HCT116 (cell line): ENCODE measurements around the gene NPS. TPM values are rescaled to one million over a fixed set of nuclear protein-coding genes. Genes with fewer than 3 reads are reported as not detected.

Source experiments
- ATAC-seq: fragments of 200-7000 bp; cut with Tn5 transposase; 2 replicates; pipeline ENCODE4 v1.9.1; 2020; ENCODE audit warnings: mild to moderate bottlenecking, moderate library complexity
- BruUV-seq: library from RNA; stranded (reverse); fragments of 400-500 nt; replicated peaks from 2 replicates; lab custom pipeline; 2021; lab: Mats Ljungman, UMichigan
- CTCF ChIA-PET: fragments of 300-600 bp; sonication (Branson Sonifier 250); formaldehyde crosslinking; loops from one replicate; lab custom pipeline; 2021; ENCODE audit warnings: antibody characterized with exemption; lab: Charles Lee
- POLR2A ChIA-PET: fragments of 300-600, 350-600 bp; sonication (Branson Sonifier 250); formaldehyde crosslinking; loops from one replicate; lab custom pipeline; 2021; ENCODE audit warnings: antibody characterized with exemption; lab: Charles Lee
- RAD21 ChIA-PET, 2 experiments: fragments of 300-600 bp; sonication (Branson Sonifier 250); formaldehyde crosslinking; loops; one replicate each; lab custom pipeline; 2023; ENCODE audit warnings: low total read pairs in 2 of 2; ENCODE audit not compliant: uncharacterized antibody in 2 of 2, unreplicated experiment in 2 of 2, low non-redundant PET in 1 of 2; lab: Charles Lee
- DNase-seq: peaks from one replicate; pipeline ENCODE4 v3.0.0-alpha.2; 2010; ENCODE audit warnings: low read depth, low spot score
- H2AFZ ChIP-seq: fragments of 200-600 bp; shearing (Covaris generic), sonication (generic); 2 replicates; pipeline ENCODE4 v1.6.1; 2017; ENCODE audit warnings: low read depth, mixed run types, mixed read lengths, antibody characterized with exemption, low read length; ENCODE audit not compliant: poor library complexity, severe bottlenecking
- H3K27ac ChIP-seq: 2 replicates; pipeline ENCODE4 v1.5.1; 2012; ENCODE audit warnings: low read depth, low read length
- H3K27me3 ChIP-seq: fragments of 200-600 bp; sonication (generic); 2 replicates; pipeline ENCODE4 v1.6.1; 2016; ENCODE audit warnings: mixed run types, low read length, mixed read lengths; ENCODE audit not compliant: insufficient read depth
- H3K36me3 ChIP-seq, 2 experiments: fragments of 200-500 bp in 1 of 2; fragments of 200-600 bp in 1 of 2; sonication (Bioruptor generic) in 1 of 2; sonication (generic) in 1 of 2; 2 replicates each; pipeline versions ENCODE4 v1.5.1 to v1.6.1; 2014 to 2016; ENCODE audit warnings: low read length in 2 of 2, inconsistent platforms in 1 of 2, mixed read lengths in 1 of 2, mixed run types in 1 of 2; ENCODE audit not compliant: insufficient read depth in 2 of 2, control insufficient read depth in 1 of 2
- H3K4me1 ChIP-seq, 2 experiments: fragments of 200-600 bp in 1 of 2; sonication (generic) in 1 of 2; 2 replicates each; pipeline versions ENCODE4 v1.5.1 to v1.6.1; 2012 to 2017; ENCODE audit warnings: low read length in 2 of 2, inconsistent platforms in 1 of 2, mild to moderate bottlenecking in 1 of 2, mixed read lengths in 1 of 2, mixed run types in 1 of 2, moderate library complexity in 1 of 2; ENCODE audit not compliant: insufficient read depth in 2 of 2, control insufficient read depth in 1 of 2
- H3K4me2 ChIP-seq: fragments of 200-600 bp; sonication (generic); 2 replicates; pipeline ENCODE4 v1.6.1; 2017; ENCODE audit warnings: mixed run types, low read length, mixed read lengths
- H3K4me3 ChIP-seq, 2 experiments: fragments of 200-600 bp in 1 of 2; sonication (generic) in 1 of 2; replicated peaks in 1 of 2; 2 replicates each; pipeline ENCODE4 v1.5.1; 2011 to 2016; ENCODE audit warnings: low read length in 2 of 2, control low read depth in 1 of 2, low read depth in 1 of 2, mild to moderate bottlenecking in 1 of 2, mixed read lengths in 1 of 2, mixed run types in 1 of 2
- H3K79me2 ChIP-seq: fragments of 200-600 bp; sonication (generic); 2 replicates; pipeline ENCODE4 v1.6.1; 2017; ENCODE audit warnings: mild to moderate bottlenecking, mixed run types, low read length, moderate library complexity, mixed read lengths; ENCODE audit not compliant: insufficient read depth
- H3K9ac ChIP-seq: fragments of 200-600 bp; sonication (generic); 2 replicates; pipeline ENCODE4 v1.6.1; 2016; ENCODE audit warnings: low read length, mixed read lengths
- H3K9me2 ChIP-seq: fragments of 200-600 bp; sonication (generic), shearing (Covaris generic); 2 replicates; pipeline ENCODE4 v1.6.1; 2017; ENCODE audit warnings: mixed run types, mild to moderate bottlenecking, moderate library complexity; ENCODE audit not compliant: insufficient read depth
- H3K9me3 ChIP-seq, 2 experiments: fragments of 200-500 bp in 1 of 2; fragments of 200-600 bp in 1 of 2; sonication (Bioruptor generic) in 1 of 2; sonication (generic) in 1 of 2; 2 replicates each; pipeline ENCODE4 v1.6.1; 2014 to 2017; ENCODE audit warnings: low read length in 2 of 2, mixed read lengths in 2 of 2, inconsistent platforms in 1 of 2, low read depth in 1 of 2, mild to moderate bottlenecking in 1 of 2, mixed run types in 1 of 2, moderate library complexity in 1 of 2; ENCODE audit not compliant: control insufficient read depth in 1 of 2, insufficient read depth in 1 of 2
- H4K20me1 ChIP-seq: fragments of 200-600 bp; sonication (generic), shearing (Covaris generic); 2 replicates; pipeline ENCODE4 v1.6.1; 2017; ENCODE audit warnings: mixed run types, mild to moderate bottlenecking, moderate library complexity; ENCODE audit not compliant: insufficient read depth
- CTCF ChIP-seq, 3 experiments: fragments of 200-600 bp in 1 of 3; sonication (generic) in 1 of 3; IDR thresholded peaks in 2 of 3; conservative IDR thresholded peaks in 1 of 3; 2 replicates each; pipeline ENCODE4 v1.5.1; 2012 to 2017; ENCODE audit warnings: low read depth in 2 of 3, low read length in 2 of 3, antibody characterized with exemption in 1 of 3, borderline replicate concordance in 1 of 3, control low read depth in 1 of 3, mild to moderate bottlenecking in 1 of 3, mixed read lengths in 1 of 3, mixed run types in 1 of 3, moderate library complexity in 1 of 3; ENCODE audit not compliant: insufficient read depth in 1 of 3
- REST ChIP-seq: IDR thresholded peaks from 2 replicates; pipeline ENCODE4 v1.6.1; 2012; ENCODE audit warnings: low read depth
- intact Hi-C: fragments of 100-400 bp; cut with micrococcal nuclease; formaldehyde crosslinking; loops from 2 replicates; pipeline ENCODE4 v1.10.0; 2022
- total RNA-seq: library from RNA; stranded (reverse); gene quantifications from one replicate; pipeline ENCODE4 v1.2.1, GENCODE V29; 2021; ENCODE audit not compliant: unreplicated experiment

Gene NPS
- total RNA-seq, 1 experiment from 2014 or later, result not detected

- Histone ChIP-seq H4K20me1 (no peaks in the 10 kb centered on the region), H3K9me2 (no peaks in the 10 kb centered on the region), H3K27me3 (peaks cover 15% of the 10 kb centered on the region; the same call in 1 of the 2 replicates), H3K4me1 (no peaks in the 10 kb centered on the region), H3K4me3 (no peak overlapping the region), H3K27ac (no peak overlapping the region), H2AFZ (no peak overlapping the region), H3K79me2 (no peaks in the 10 kb centered on the region), H3K9me3 (no peaks in the 10 kb centered on the region), H3K9ac (no peak overlapping the region), H3K4me2 (no peak overlapping the region), H3K36me3 (no peaks in the 10 kb centered on the region)
- intact Hi-C loops, result no loop called here
- POLR2A ChIA-PET, result no interaction called here
- no TSS peak for BruUV-seq
- RAD21 ChIA-PET, result no interaction called here
- ATAC-seq, result no peak
- TF ChIP-seq REST (peak; percentile 67), CTCF (IDR thresholded peaks at IDR 0.05 in 2 of 3, conservative IDR thresholded peaks at IDR 0.05 in 1 of 3; ENCODE audit: borderline replicate concordance in 1 of 3, insufficient read depth in 1 of 3, low read depth in 2 of 3, low read length in 2 of 3) (no peak)
- CTCF ChIA-PET, result no interaction called here
- DNase-seq, result no peak
These were observed 51.4 kb downstream of the NPS start for GRCh38 chr10:127600479-127600878.

Other genes with a start within 250 kb of the NPS start
- gene FOXI2, start 187.9 kb downstream of the NPS start, total RNA-seq, result not detected